ENCODE results near the gene ASPRV1. TPM values are rescaled to one million over a fixed set of nuclear protein-coding genes. Genes with fewer than 3 reads are reported as not detected.

Gene ASPRV1
- total RNA-seq, 3 donors from 2014 or later = 0.55 to 1.1 (median 0.55) TPM

DNA sequence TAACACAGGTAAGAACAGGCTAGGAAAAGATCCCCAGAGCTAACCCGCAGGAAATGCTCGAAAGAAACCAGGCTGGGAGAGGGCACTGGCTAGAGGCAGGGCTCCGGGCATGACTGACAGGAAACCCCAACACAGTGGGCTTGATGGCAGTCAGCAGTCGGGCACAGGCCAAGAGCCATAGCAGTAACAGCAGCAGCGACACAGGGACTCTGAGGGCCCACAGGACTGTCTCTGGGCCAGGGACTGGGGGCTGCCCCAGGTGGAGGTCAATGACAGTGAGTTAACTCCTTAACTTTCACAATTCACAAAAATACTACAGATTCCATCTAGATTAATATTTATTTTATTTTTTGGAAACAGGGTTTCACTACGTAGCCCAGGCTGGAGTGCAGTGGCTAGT is 37.3 kb upstream of the ASPRV1 start:
- H3K9me3 ChIP-seq = no peaks in the 10 kb centered on the region
- intact Hi-C loops (cut with DNase I, micrococcal nuclease) = no loop called here
- TF ChIP-seq, protein P1, sequence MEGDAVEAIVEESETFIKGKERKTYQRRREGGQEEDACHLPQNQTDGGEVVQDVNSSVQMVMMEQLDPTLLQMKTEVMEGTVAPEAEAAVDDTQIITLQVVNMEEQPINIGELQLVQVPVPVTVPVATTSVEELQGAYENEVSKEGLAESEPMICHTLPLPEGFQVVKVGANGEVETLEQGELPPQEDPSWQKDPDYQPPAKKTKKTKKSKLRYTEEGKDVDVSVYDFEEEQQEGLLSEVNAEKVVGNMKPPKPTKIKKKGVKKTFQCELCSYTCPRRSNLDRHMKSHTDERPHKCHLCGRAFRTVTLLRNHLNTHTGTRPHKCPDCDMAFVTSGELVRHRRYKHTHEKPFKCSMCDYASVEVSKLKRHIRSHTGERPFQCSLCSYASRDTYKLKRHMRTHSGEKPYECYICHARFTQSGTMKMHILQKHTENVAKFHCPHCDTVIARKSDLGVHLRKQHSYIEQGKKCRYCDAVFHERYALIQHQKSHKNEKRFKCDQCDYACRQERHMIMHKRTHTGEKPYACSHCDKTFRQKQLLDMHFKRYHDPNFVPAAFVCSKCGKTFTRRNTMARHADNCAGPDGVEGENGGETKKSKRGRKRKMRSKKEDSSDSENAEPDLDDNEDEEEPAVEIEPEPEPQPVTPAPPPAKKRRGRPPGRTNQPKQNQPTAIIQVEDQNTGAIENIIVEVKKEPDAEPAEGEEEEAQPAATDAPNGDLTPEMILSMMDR (IDR thresholded peaks at IDR 0.05) = no peak
- H3K4me3 ChIP-seq = no peak overlapping the region
- H3K4me1 ChIP-seq (ENCODE audit: low read depth) = no peaks in the 10 kb centered on the region
- no peak for ATAC-seq
- DNase-seq = peak in 1 of 3 donors; percentile 3
- H3K36me3 ChIP-seq (ENCODE audit: low read depth) = no peaks in the 10 kb centered on the region

DNA sequence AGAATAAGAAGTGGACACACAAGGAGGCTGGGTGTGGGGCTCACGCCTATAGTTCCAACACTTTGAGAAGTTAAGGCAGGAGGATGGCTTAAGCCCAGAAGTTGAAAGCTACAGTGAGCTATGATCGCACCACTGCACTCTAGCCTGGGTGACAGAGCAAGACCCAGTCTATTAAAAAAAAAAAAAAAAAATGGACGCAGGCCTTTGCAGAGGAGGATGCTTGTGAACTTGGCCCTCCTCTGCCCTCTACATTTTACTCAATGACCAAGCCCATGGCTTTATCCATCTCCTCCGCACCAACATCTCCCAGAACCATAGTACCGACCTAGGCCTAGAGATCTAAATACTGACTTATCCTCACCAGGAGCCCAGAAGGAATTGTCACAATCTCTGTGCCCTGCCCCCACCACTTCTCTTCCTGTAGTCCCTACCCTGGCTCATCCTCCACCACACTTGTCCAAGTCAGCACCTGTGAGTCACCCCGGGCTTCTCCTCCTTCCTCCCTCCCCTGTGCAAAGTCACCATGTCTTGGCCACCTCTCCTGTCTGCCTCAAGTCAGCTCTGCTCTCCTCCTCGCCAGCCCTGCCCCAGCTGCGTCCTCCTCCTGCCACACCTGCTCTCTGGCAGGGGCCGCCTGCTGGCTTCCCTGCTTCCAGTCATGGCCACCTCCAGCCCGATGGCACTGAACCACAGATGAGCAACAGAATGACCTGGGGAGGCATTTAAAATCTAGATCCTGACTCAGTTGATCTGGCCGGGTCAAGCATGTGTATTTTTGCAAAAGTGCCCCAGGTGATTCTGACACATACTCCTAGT is 35.8 kb upstream of the ASPRV1 start:
- Histone ChIP-seq H3K4me1 (ENCODE audit: low read depth) (no peaks in the 10 kb centered on the region), H3K4me3 (no peak overlapping the region), H3K36me3 (ENCODE audit: low read depth) (no peaks in the 10 kb centered on the region), H3K9me3 (no peaks in the 10 kb centered on the region)
- ATAC-seq (peak; percentile 83), DNase-seq (peak in 1 of 3 donors; percentile 26)
- TF ChIP-seq, protein P1 (IDR thresholded peaks at IDR 0.05) = no peak
- intact Hi-C loops (cut with DNase I, micrococcal nuclease) = no loop called here

DNA sequence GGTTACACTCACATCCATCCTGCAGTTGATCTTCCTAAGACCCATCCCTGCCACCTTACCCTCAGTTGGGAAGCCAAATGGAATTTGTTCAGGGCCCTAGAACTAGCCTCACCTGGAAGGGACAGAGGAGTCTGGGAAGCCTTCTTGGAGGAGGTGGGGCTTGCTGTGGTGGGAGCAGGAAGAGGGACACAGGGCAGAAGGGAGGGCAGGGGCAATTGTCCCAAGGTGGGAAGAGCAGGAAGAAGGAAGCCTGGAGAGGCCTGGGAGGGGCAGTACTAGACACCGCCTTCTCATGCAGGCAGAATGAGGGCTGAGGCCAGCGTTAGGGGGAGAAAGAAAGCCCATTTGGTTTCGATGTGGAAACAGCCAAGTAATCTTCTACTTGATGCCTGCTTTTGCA is 34.1 kb upstream of the ASPRV1 start:
- DNase-seq (peak in 2 of 3 donors; percentile 34 to 44), ATAC-seq (peak; percentile 84)
- Histone ChIP-seq H3K9me3 (no peaks in the 10 kb centered on the region), H3K4me1 (ENCODE audit: low read depth) (no peaks in the 10 kb centered on the region), H3K36me3 (ENCODE audit: low read depth) (no peaks in the 10 kb centered on the region), H3K4me3 (no peak overlapping the region)
- TF ChIP-seq, protein P1 (IDR thresholded peaks at IDR 0.05) = no peak
- intact Hi-C loops (cut with DNase I, micrococcal nuclease) = no loop called here

DNA sequence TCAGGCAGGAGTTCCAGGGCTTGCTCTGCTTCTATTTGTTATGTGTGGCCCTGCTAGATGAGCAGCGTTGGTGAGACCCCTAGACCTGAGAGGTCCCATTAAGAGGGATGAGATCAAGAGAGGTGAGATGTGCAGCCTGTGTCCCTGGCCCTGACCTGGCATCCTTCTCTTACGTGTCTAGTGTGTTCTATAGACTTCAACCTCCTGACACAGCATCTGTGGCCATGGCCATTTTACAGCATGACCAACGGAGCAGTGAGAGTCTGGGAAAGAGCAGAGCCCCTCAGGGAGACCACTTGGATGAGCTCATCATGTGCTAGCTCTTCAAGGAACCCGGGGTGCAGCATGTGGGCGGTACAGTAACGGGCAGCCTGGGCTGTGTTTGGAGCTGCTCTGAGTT is 32.7 kb upstream of the ASPRV1 start:
- Histone ChIP-seq H3K9me3 (no peaks in the 10 kb centered on the region), H3K4me3 (no peak overlapping the region), H3K4me1 (ENCODE audit: low read depth) (peaks cover 8% of the 10 kb centered on the region), H3K36me3 (ENCODE audit: low read depth) (no peaks in the 10 kb centered on the region)
- DNase-seq = peak in 1 of 3 donors; percentile 12
- TF ChIP-seq, protein P1 (IDR thresholded peaks at IDR 0.05) = no peak
- no peak for ATAC-seq
- intact Hi-C loops (cut with DNase I, micrococcal nuclease) = no loop called here

DNA sequence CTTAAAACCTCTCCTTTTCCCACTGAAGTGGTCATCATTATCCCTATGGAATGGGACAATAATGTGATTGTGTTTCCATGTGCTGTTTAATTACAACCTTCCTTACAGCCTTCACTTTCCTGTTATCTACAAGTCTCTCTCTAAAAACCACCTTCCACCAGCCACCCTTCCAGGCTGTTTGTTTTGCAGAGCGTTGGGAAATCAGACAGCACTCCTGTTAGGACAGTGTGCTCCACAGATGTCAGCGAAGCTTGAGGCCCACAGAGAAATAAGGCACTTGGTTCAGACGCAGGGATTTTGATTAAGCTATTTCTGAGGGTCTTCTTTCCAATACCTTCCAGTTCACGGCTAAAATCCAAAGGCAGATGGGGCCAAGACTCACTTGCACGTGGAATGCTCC is 32.3 kb upstream of the ASPRV1 start:
- no peak for DNase-seq

More for the DNA sequence above, 32.3 kb upstream of the ASPRV1 start:
- H3K36me3 ChIP-seq (ENCODE audit: low read depth) = no peaks in the 10 kb centered on the region
- intact Hi-C loops (cut with DNase I, micrococcal nuclease) = no loop called here
- no peak overlapping the region for H3K4me3 ChIP-seq
- ATAC-seq = no peak
- no peaks in the 10 kb centered on the region for H3K9me3 ChIP-seq
- TF ChIP-seq, protein P1 (IDR thresholded peaks at IDR 0.05) = no peak
- peaks cover 12% of the 10 kb centered on the region for H3K4me1 ChIP-seq (ENCODE audit: low read depth)
